MM.1S (cell line): ENCODE measurements around the gene NPC1.

ENCODE experiments used
- DNase-seq: peaks from one replicate; pipeline ENCODE4 v3.0.0-alpha.2; 2015
- H2AFZ ChIP-seq: fragments of 300-600 bp; sonication (generic); 2 replicates; pipeline ENCODE4 v1.6.0; 2016; ENCODE audit warnings: antibody characterized with exemption, low read length
- H3F3A ChIP-seq: fragments of 300-600 bp; sonication (generic); 2 replicates; pipeline ENCODE4 v1.6.1; 2016; ENCODE audit warnings: mild to moderate bottlenecking, antibody characterized with exemption, low read length, moderate library complexity, mixed read lengths; ENCODE audit not compliant: insufficient read depth
- H3K27ac ChIP-seq: fragments of 300-600 bp; sonication (generic); 2 replicates; pipeline ENCODE4 v1.5.1; 2016; ENCODE audit warnings: mild to moderate bottlenecking, low read length
- H3K27me3 ChIP-seq: fragments of 300-600 bp; sonication (generic); replicated peaks from 2 replicates; pipeline ENCODE4 v1.6.0; 2016; ENCODE audit warnings: low read length; ENCODE audit not compliant: insufficient read depth
- H3K36me3 ChIP-seq: fragments of 300-600 bp; sonication (generic); replicated peaks from 2 replicates; pipeline ENCODE4 v1.6.1; 2016; ENCODE audit warnings: mild to moderate bottlenecking, low read length, mixed read lengths; ENCODE audit not compliant: insufficient read depth
- H3K4me1 ChIP-seq: fragments of 300-600 bp; sonication (generic); 2 replicates; pipeline ENCODE4 v1.6.1; 2016; ENCODE audit warnings: low read length, mixed read lengths
- H3K4me2 ChIP-seq: fragments of 300-600 bp; sonication (generic); 2 replicates; pipeline ENCODE4 v1.6.0; 2016; ENCODE audit warnings: low read depth, low read length
- H3K4me3 ChIP-seq: fragments of 300-600 bp; sonication (generic); 2 replicates; pipeline ENCODE4 v1.5.1; 2016; ENCODE audit warnings: low read length, mixed read lengths
- H3K79me2 ChIP-seq: fragments of 300-600 bp; sonication (generic); 2 replicates; pipeline ENCODE4 v1.6.1; 2016; ENCODE audit warnings: mixed run types, low read length, mixed read lengths
- H3K9ac ChIP-seq: fragments of 300-600 bp; sonication (generic); 2 replicates; pipeline ENCODE4 v1.6.1; 2016; ENCODE audit warnings: low read length, mixed read lengths
- H3K9me2 ChIP-seq: fragments of 300-600 bp; sonication (generic); replicated peaks from 2 replicates; pipeline ENCODE4 v1.6.1; 2016; ENCODE audit warnings: mild to moderate bottlenecking, low read length, mixed read lengths; ENCODE audit not compliant: insufficient read depth
- H3K9me3 ChIP-seq: fragments of 300-600 bp; sonication (generic); replicated peaks from 2 replicates; pipeline ENCODE4 v1.6.1; 2016; ENCODE audit warnings: mild to moderate bottlenecking, low read length, mixed read lengths; ENCODE audit not compliant: insufficient read depth
- H4K20me1 ChIP-seq: fragments of 300-600 bp; sonication (generic); 2 replicates; pipeline ENCODE4 v1.6.1; 2016; ENCODE audit warnings: mild to moderate bottlenecking, low read length, moderate library complexity, mixed read lengths; ENCODE audit not compliant: insufficient read depth
- EZH2 ChIP-seq: fragments of 300-600 bp; sonication (generic); optimal IDR thresholded peaks from 2 replicates; pipeline ENCODE3; 2017; ENCODE audit warnings: low read depth, mild to moderate bottlenecking, antibody characterized with exemption, low read length, mixed read lengths
- EZH2phosphoT487 ChIP-seq: fragments of 300-600 bp; sonication (generic); IDR thresholded peaks from 2 replicates; pipeline ENCODE4 v1.6.1; 2018; ENCODE audit warnings: antibody characterized with exemption, low read length
- TF ChIP-seq, protein P1 (sequence below): fragments of 300-600 bp; sonication (generic); IDR thresholded peaks from 2 replicates; pipeline ENCODE4 v1.5.1; 2016; ENCODE audit warnings: antibody characterized with exemption, low read length, mixed read lengths

Gene NPC1

GRCh38 chr18:23612434-23613090, 26.3 kb upstream of the NPC1 start:
- H3K4me2 ChIP-seq: no peak overlapping the region
- no peak overlapping the region for H2AFZ ChIP-seq
- H3K27ac ChIP-seq: no peak overlapping the region
- no peak overlapping the region for H3K4me3 ChIP-seq
- no peaks in the 10 kb centered on the region for H3K27me3 ChIP-seq
- no peak for TF ChIP-seq EZH2phosphoT487
- TF ChIP-seq, protein P1, sequence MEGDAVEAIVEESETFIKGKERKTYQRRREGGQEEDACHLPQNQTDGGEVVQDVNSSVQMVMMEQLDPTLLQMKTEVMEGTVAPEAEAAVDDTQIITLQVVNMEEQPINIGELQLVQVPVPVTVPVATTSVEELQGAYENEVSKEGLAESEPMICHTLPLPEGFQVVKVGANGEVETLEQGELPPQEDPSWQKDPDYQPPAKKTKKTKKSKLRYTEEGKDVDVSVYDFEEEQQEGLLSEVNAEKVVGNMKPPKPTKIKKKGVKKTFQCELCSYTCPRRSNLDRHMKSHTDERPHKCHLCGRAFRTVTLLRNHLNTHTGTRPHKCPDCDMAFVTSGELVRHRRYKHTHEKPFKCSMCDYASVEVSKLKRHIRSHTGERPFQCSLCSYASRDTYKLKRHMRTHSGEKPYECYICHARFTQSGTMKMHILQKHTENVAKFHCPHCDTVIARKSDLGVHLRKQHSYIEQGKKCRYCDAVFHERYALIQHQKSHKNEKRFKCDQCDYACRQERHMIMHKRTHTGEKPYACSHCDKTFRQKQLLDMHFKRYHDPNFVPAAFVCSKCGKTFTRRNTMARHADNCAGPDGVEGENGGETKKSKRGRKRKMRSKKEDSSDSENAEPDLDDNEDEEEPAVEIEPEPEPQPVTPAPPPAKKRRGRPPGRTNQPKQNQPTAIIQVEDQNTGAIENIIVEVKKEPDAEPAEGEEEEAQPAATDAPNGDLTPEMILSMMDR: no peak
- TF ChIP-seq EZH2: no peak
- no peaks in the 10 kb centered on the region; the same call in 1 of the 2 replicates for H3F3A ChIP-seq
- 0 out of 2 replicates have a peak, but pooled peaks cover 6% of the 10 kb centered on the region for H3K4me1 ChIP-seq
- DNase-seq: no peak
- no peak overlapping the region for H3K9ac ChIP-seq
- H3K9me2 ChIP-seq: no peaks in the 10 kb centered on the region
- H3K36me3 ChIP-seq: no peaks in the 10 kb centered on the region
- H3K9me3 ChIP-seq: no peaks in the 10 kb centered on the region
- H3K79me2 ChIP-seq: no peaks in the 10 kb centered on the region
- no peaks in the 10 kb centered on the region for H4K20me1 ChIP-seq

- Histone ChIP-seq H2AFZ (no peak overlapping the region), H3K36me3 (no peaks in the 10 kb centered on the region), H3K9me3 (no peaks in the 10 kb centered on the region), H3K4me3 (no peak overlapping the region), H3K4me1 (no peaks in the 10 kb centered on the region), H3K27me3 (no peaks in the 10 kb centered on the region), H3K9ac (no peak overlapping the region), H4K20me1 (no peaks in the 10 kb centered on the region), H3K79me2 (no peaks in the 10 kb centered on the region), H3F3A (no peaks in the 10 kb centered on the region), H3K9me2 (no peaks in the 10 kb centered on the region), H3K27ac (no peak overlapping the region), H3K4me2 (no peak overlapping the region)
- no peak for DNase-seq
- TF ChIP-seq, protein P1: no peak
- TF ChIP-seq EZH2 (no peak), EZH2phosphoT487 (no peak)
Measured at GRCh38 chr18:23609390-23610023, 23.2 kb upstream of the NPC1 start.

- Histone ChIP-seq H3K27ac (no peak overlapping the region), H3F3A (no peaks in the 10 kb centered on the region), H3K79me2 (no peaks in the 10 kb centered on the region), H3K9ac (no peak overlapping the region), H4K20me1 (no peaks in the 10 kb centered on the region), H3K27me3 (no peaks in the 10 kb centered on the region), H3K4me1 (no peaks in the 10 kb centered on the region), H2AFZ (no peak overlapping the region), H3K9me2 (no peaks in the 10 kb centered on the region), H3K4me3 (no peak overlapping the region), H3K9me3 (no peaks in the 10 kb centered on the region), H3K4me2 (no peak overlapping the region), H3K36me3 (no peaks in the 10 kb centered on the region)
- TF ChIP-seq EZH2phosphoT487: no peak
- TF ChIP-seq, protein P1: no peak
- TF ChIP-seq EZH2: no peak
- no peak for DNase-seq
Measured at GRCh38 chr18:23608211-23608610, 21.9 kb upstream of the NPC1 start.
